ENCODE data around the gene MTR.
A peak's percentile ranks its signal among the peaks of the same experiment; 100 is the strongest.

The MTR gene

GRCh38 chr1:236795035-236795756 lies at the start of gene MTR:
MTR (plus strand) TSS chr1:236795292; CDS start chr1:236795704, 412 bp downstream.
- peak; percentile 78 for DNase-seq (ENCODE audit: low read depth)

DNA sequence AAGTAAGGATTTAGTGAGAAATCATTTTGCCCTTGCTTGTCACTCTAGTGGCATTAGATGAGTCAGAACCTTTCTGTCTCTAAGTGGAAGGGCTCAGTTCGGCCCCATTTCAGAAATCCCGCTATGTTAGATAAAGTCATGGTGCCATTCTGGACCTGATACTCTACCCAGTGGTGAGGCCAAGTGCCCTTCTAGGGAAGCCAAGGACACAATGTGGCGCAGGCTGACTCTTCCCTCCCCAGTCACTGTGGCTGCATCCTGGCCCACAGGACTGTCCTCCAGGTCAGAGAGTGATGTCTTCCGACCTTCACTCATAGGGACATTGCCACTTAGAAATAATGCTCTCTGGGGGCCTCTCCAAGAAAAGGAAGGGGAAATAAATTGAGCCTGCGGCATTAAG lies 48.3 kb upstream of the MTR start:
- no peak for DNase-seq (ENCODE audit: low read depth)

- DNase-seq (ENCODE audit: low read depth), result no peak
Observed at GRCh38 chr1:236747311-236747985, 47.6 kb upstream of the MTR start.

DNA sequence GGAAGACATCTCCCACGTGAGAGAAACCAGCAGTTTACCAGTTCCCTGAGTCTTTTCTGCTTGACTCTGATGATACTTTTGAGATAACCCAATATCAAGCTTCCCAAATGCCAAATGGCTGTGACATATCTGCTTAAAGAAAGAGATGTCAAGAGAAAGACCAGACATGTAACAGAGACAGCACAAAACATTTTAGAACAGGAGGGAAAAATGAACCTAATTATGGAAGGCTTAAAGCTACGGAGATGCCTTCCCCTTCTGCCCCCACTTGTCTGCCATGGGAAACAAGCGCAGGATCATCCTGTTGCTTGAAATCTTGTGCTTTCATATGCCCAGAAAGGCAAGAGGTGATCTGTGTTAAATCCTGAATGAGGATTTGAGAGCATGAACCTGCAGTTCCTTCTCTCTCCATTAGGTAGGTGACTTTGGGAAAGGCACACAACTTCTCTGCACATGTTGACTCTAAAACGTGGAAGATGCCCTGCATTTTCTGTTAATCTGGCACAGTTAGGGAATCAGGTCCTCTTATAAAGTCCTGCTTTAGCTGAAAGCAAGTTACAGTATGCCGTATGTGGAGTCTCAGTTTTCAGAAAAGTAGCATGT lies 46.7 kb upstream of the MTR start:
- no peak for DNase-seq (ENCODE audit: low read depth)

DNA sequence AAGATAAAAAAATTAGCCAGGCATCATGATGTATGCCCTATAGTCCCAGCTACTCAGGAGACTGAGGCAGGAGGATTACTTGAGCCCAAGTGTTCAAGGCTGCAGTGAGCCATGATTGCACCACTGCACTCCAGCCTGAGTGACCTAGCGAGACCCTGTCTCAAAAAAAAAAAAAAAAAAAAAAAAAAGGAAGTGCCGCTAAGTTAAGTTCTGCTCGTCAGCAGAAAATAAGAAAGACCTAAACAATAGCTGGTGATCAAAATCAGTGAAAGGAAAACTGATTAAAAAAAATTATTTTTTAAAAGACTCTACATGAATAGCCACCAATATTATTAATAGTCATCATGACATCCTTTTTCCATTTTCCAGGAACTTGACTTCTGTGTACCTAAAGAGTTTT lies 44.2 kb upstream of the MTR start:
- no peak for DNase-seq (ENCODE audit: low read depth)

- DNase-seq (ENCODE audit: low read depth), result no peak
Observed at GRCh38 chr1:236751385-236751784, 43.7 kb upstream of the MTR start.

GRCh38 chr1:236751935-236752334 lies 43.2 kb upstream of the MTR start:
- DNase-seq (ENCODE audit: low read depth), result no peak

GRCh38 chr1:236753516-236753915 lies 41.6 kb upstream of the MTR start:
- DNase-seq (ENCODE audit: low read depth), result no peak

- DNase-seq (ENCODE audit: low read depth), result no peak
Observed at GRCh38 chr1:236753964-236754363, 41.1 kb upstream of the MTR start.

DNA sequence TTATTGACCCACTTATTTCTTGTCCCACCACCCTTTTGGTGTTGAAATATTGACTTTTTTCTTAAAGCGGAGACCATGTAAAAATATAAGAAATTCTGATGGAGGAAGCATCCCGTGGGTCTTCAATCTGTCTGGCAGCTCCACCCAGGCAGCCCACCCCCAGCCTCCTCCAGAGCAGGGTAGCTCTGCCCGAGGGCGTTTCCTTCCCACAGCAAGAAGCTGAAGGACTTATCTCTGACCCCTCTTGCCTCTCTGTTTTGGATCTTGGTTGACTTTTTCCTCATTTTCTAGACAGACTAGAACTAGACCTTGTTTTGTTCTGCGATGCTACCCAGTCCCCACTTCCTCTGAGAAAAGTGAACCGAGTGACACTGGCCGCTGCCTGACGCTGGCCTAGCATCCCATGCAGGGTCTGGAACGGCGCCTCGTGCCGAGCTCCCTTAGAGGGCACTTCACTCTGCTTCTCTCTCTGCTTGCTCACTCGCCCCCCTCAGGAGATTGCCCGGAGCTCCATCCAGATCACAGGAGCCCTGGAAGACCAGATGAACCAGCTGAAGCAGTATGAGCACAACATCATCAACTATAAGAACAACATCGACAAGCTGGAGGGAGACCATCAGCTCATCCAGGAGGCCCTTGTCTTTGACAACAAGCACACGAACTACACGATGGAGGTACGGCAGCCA lies 40.4 kb upstream of the MTR start:
- DNase-seq (ENCODE audit: low read depth), result no peak

GRCh38 chr1:236757640-236758039 lies 37.5 kb upstream of the MTR start:
- DNase-seq (ENCODE audit: low read depth), result no peak

GRCh38 chr1:236759252-236759859 lies 35.7 kb upstream of the MTR start:
- DNase-seq (ENCODE audit: low read depth), result no peak

DNA sequence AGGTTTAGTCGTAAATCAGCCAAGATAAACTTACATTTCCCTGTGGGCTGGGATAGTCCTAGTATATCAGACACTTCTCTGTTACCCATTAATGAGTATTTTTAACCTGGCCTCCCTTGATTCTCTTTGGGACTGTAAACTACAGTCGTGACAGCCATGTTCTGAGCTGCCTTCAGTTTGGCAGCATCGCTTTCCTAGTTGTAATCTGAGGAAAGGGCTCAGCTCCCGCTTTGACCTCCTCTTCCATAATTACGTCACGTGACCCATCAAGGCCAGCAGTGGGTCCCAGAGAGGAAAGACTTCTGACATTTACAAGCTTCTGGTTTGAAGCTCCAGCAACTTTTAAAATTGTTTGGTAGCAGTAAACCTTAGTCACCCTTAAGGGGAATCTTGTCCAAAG lies 34.6 kb upstream of the MTR start:
- DNase-seq (ENCODE audit: low read depth), result no peak

- DNase-seq (ENCODE audit: low read depth), result no peak
Observed at GRCh38 chr1:236760986-236761385, 34.1 kb upstream of the MTR start.

- no peak for DNase-seq (ENCODE audit: low read depth)
Observed at GRCh38 chr1:236761397-236762132, 33.5 kb upstream of the MTR start.

DNA sequence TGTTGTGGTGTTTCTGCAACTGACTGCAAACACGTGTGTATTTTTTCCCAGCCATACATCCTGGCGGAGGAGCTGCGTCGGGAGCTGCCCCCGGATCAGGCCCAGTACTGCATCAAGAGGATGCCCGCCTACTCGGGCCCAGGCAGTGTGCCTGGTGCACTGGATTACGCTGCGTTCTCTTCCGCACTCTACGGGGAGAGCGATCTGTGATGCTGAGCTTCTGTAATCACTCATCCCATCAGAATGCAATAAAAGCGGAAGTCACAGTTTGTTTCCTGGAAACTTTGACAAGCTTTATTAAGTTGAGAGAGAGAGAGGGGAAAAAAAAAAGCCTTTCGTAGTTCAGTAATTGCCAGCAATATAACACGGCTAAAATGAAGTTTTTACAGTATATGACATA lies 32.7 kb upstream of the MTR start:
- no peak for DNase-seq (ENCODE audit: low read depth)

GRCh38 chr1:236765831-236766230 lies 29.3 kb upstream of the MTR start:
- DNase-seq (ENCODE audit: low read depth), result no peak

DNA sequence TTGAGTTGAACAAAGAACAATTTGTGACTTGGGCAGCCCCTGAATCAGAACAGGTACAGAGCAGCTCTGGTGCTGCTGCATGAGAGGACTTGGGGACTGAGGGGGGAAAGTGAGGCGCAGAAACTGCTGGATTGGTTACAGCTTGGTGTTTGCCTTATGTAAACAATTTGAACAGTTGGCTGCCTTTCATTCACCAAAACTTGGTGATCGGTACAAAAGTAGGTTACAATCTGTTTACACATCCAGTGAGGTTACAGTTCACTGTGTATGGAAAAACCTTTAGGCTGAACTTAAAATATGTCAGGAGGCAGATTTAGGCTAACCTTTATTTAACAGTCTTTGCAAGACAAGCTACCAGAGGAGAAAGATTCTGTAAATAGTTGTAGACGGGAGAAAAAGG lies 28.6 kb upstream of the MTR start:
- no peak for DNase-seq (ENCODE audit: low read depth)

DNA sequence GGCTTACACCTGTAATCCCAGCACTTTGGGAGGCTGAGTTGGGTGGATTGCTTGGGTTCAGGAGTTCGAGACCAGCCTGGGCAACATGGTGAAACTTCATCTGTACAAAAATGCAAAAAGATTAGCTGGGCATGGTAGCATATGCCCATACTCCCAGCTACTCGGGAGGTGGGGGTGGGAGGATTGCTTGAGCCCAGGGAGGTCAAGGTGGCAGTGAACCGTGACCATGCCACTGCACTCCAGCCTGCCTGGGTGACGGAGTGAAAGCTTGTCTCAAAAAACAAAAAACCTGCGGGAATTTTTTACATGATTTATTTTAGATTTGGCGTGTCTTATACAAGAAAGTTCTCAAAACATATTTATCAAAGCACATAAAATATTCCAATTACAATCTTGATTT lies 27.8 kb upstream of the MTR start:
- DNase-seq (ENCODE audit: low read depth), result no peak

DNA sequence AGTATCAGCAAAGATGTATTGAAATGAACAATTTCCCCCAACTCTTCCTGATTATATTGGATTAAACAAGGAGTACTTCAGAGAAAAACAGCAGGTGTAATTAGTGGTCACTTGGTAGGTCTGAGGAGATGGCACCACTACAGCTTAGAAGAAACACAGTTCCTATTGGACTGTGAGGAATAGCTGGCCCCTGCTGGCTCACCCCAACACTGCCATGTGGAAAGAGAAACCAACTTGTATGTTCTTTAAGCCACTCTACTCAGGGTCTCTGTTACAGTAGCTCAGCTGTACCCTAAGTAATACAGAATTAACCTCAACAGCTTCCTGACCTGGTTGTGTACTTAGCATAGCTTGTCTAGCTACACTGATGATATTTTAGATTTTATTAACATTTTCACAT lies 26.5 kb upstream of the MTR start:
- DNase-seq (ENCODE audit: low read depth), result no peak

GRCh38 chr1:236773919-236774318 lies 21.2 kb upstream of the MTR start:
- no peak for DNase-seq (ENCODE audit: low read depth)

DNA sequence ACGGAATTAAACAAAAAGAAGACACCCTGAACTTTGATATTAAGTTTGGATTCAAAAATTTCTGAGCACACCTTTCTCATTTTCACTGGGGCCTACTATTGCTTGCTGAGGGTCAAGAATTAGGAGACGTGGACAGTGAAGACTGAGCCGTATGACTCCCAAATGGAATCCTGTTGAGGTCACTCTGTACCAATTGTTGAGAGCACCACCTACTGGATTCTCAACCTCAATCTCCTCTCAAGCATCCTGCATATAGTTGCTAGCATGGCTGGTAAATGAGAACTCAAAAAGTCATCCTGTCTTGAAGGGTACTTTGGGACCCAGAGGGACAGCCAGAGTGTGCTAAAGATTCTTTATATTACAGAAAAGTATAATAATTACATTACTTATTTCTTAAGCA lies 20.2 kb upstream of the MTR start:
- no peak for DNase-seq (ENCODE audit: low read depth)
